Keratinocyte (primary cell): ENCODE measurements around the gene RNU6-1.

Source experiments
- CTCF ChIP-seq, 3 experiments: IDR thresholded peaks in 1 of 3; conservative IDR thresholded peaks in 1 of 3; optimal IDR thresholded peaks in 1 of 3; 2 replicates in 2 of 3; 3 replicates in 1 of 3; pipeline versions ENCODE3 to v1.5.1; 2011; ENCODE audit warnings: low read length in 3 of 3, mild to moderate bottlenecking in 3 of 3, moderate library complexity in 2 of 3, control low read depth in 1 of 3, inconsistent platforms in 1 of 3; ENCODE audit not compliant: insufficient read depth in 2 of 3; ENCODE audit errors: extremely low read depth in 1 of 3
- EZH2 ChIP-seq: IDR thresholded peaks from one replicate; pipeline ENCODE4 v1.6.1; 2012; ENCODE audit warnings: inconsistent platforms, mild to moderate bottlenecking, low read length, moderate library complexity

- TF ChIP-seq CTCF (optimal IDR thresholded peaks at IDR 0.05 in 1 of 3, IDR thresholded peaks at IDR 0.05 in 1 of 3, conservative IDR thresholded peaks at IDR 0.05 in 1 of 3; ENCODE audit: extremely low read depth in 1 of 3, insufficient read depth in 2 of 3, low read length in 3 of 3) (no peak), EZH2 (no peak)
Observed at GRCh38 chr15:67809441-67809840, 30.4 kb downstream of the RNU6-1 start.
